H1 (cell line): ENCODE data around the gene ADRB1. TPM values are rescaled to one million over a fixed set of nuclear protein-coding genes. Genes with fewer than 3 reads are reported as not detected.

Experiments
- CTCF ChIA-PET: fragments of 300-600 bp; sonication (Branson Sonifier 250); formaldehyde crosslinking; loops from one replicate; lab custom pipeline; 2021; ENCODE audit not compliant: partially characterized antibody; lab: Charles Lee
- POLR2A ChIA-PET: fragments of 300-600 bp; sonication (Branson Sonifier 250); formaldehyde crosslinking; loops from one replicate; lab custom pipeline; 2021; ENCODE audit warnings: inconsistent platforms; ENCODE audit not compliant: partially characterized antibody; lab: Charles Lee
- DNase-seq, 2 experiments: peaks; one replicate each; pipeline versions ENCODE4 v3.0.0 to v3.0.0-alpha.2; 2010 to 2022; ENCODE audit warnings: low spot score in 2 of 2, low read depth in 1 of 2, mixed read lengths in 1 of 2
- FAIRE-seq: peaks from 2 replicates; lab custom pipeline; 2011; peaks lifted over from hg19 to GRCh38; lab: Jason Lieb, UNC
- H2AFZ ChIP-seq: 2 replicates; pipeline ENCODE4 v1.8.1; 2012; ENCODE audit warnings: low read length, inconsistent platforms
- H2AK5ac ChIP-seq: 2 replicates; pipeline ENCODE4 v1.6.1; 2013; ENCODE audit warnings: low read depth, low read length
- H2BK120ac ChIP-seq: replicated peaks from 2 replicates; pipeline ENCODE3; 2013; ENCODE audit warnings: low read depth, low read length, inconsistent platforms
- H2BK12ac ChIP-seq: 2 replicates; pipeline ENCODE4 v1.6.1; 2013; ENCODE audit warnings: low read depth, low read length
- H2BK15ac ChIP-seq: 2 replicates; pipeline ENCODE4 v1.6.1; 2013; ENCODE audit warnings: low read length
- H2BK20ac ChIP-seq: 2 replicates; pipeline ENCODE4 v1.6.1; 2013; ENCODE audit warnings: low read length
- H2BK5ac ChIP-seq: 2 replicates; pipeline ENCODE4 v1.6.1; 2013; ENCODE audit warnings: low read depth, low read length
- H3K14ac ChIP-seq: 2 replicates; pipeline ENCODE4 v1.6.1; 2013; ENCODE audit warnings: inconsistent platforms; ENCODE audit not compliant: insufficient read length
- H3K18ac ChIP-seq: 2 replicates; pipeline ENCODE4 v1.6.1; 2013; ENCODE audit warnings: low read length; ENCODE audit errors: extremely low read depth
- H3K23ac ChIP-seq: 2 replicates; pipeline ENCODE4 v1.6.1; 2013; ENCODE audit warnings: inconsistent platforms; ENCODE audit not compliant: insufficient read length
- H3K23me2 ChIP-seq: 2 replicates; pipeline ENCODE4 v1.6.1; 2013; ENCODE audit warnings: low read depth, low read length
- H3K27ac ChIP-seq: 2 replicates; pipeline ENCODE4 v1.6.1; 2011; ENCODE audit warnings: low read depth, low read length, inconsistent platforms
- H3K27me3 ChIP-seq, 4 experiments: replicated peaks in 1 of 4; 1 replicate in 1 of 4; 2 replicates in 3 of 4; pipeline versions ENCODE4 v1.6.1 to v1.8.1; 2011 to 2013; ENCODE audit warnings: low read length in 3 of 4, mild to moderate bottlenecking in 3 of 4, inconsistent platforms in 2 of 4, mixed read lengths in 2 of 4, moderate library complexity in 1 of 4; ENCODE audit not compliant: control insufficient read depth in 3 of 4, insufficient read depth in 3 of 4; ENCODE audit errors: extremely low read depth in 1 of 4
- H3K36me3 ChIP-seq, 4 experiments: 2 replicates each; pipeline versions ENCODE4 v1.6.1 to v1.8.1; 2011 to 2013; ENCODE audit warnings: mild to moderate bottlenecking in 4 of 4, low read length in 3 of 4, moderate library complexity in 2 of 4, control low read depth in 1 of 4, inconsistent platforms in 1 of 4; ENCODE audit not compliant: insufficient read depth in 4 of 4, control insufficient read depth in 2 of 4
- H3K4ac ChIP-seq: replicated peaks from 2 replicates; pipeline ENCODE3; 2013; ENCODE audit warnings: low read length, low read depth, mixed read lengths, inconsistent platforms; ENCODE audit not compliant: insufficient read length
- H3K4me1 ChIP-seq, 4 experiments: replicated peaks in 1 of 4; 1 replicate in 1 of 4; 2 replicates in 3 of 4; pipeline versions ENCODE4 v1.6.1 to v1.8.1; 2011 to 2013; ENCODE audit warnings: low read length in 3 of 4, inconsistent platforms in 2 of 4, mixed read lengths in 1 of 4; ENCODE audit not compliant: insufficient read depth in 4 of 4, control insufficient read depth in 3 of 4
- H3K4me2 ChIP-seq, 2 experiments: 2 replicates each; pipeline versions ENCODE4 v1.6.1 to v1.8.1; 2011 to 2013; ENCODE audit warnings: low read depth in 2 of 2, low read length in 2 of 2, control low read depth in 1 of 2, inconsistent platforms in 1 of 2, mild to moderate bottlenecking in 1 of 2; ENCODE audit not compliant: insufficient read depth in 1 of 2
- H3K4me3 ChIP-seq, 4 experiments: fragments of 200-600, 300-600 bp in 1 of 4; sonication (generic), shearing (Covaris generic), sonication (Bioruptor Twin) in 1 of 4; 2 replicates each; pipeline versions ENCODE4 v1.5.1 to v1.8.1; 2011 to 2016; ENCODE audit warnings: low read length in 4 of 4, low read depth in 3 of 4, control low read depth in 2 of 4, inconsistent platforms in 2 of 4, mild to moderate bottlenecking in 2 of 4, mixed read lengths in 1 of 4, moderate library complexity in 1 of 4; ENCODE audit not compliant: insufficient read depth in 2 of 4; ENCODE audit errors: extremely low read depth in 1 of 4
- H3K56ac ChIP-seq: replicated peaks from 2 replicates; pipeline ENCODE3; 2013; ENCODE audit warnings: low read depth, mild to moderate bottlenecking, mixed read lengths, low read length, inconsistent platforms; ENCODE audit not compliant: insufficient read length
- H3K79me1 ChIP-seq: 2 replicates; pipeline ENCODE4 v1.6.1; 2013; ENCODE audit warnings: low read depth, low read length, control low read depth
- H3K79me2 ChIP-seq, 2 experiments: 2 replicates each; pipeline versions ENCODE4 v1.6.1 to v1.8.1; 2012 to 2013; ENCODE audit warnings: low read length in 2 of 2, mild to moderate bottlenecking in 2 of 2, inconsistent platforms in 1 of 2; ENCODE audit not compliant: insufficient read depth in 2 of 2, control insufficient read depth in 1 of 2
- H3K9ac ChIP-seq, 4 experiments: replicated peaks in 1 of 4; 1 replicate in 1 of 4; 2 replicates in 3 of 4; pipeline versions ENCODE4 v1.6.1 to v1.8.1; 2011 to 2013; ENCODE audit warnings: low read depth in 3 of 4, low read length in 3 of 4, control low read depth in 2 of 4, mild to moderate bottlenecking in 2 of 4, moderate library complexity in 2 of 4, inconsistent platforms in 1 of 4; ENCODE audit errors: extremely low read depth in 1 of 4
- H3K9me3 ChIP-seq, 2 experiments: 2 replicates each; pipeline versions ENCODE4 v1.6.1 to v1.8.1; 2012 to 2013; ENCODE audit warnings: mild to moderate bottlenecking in 2 of 2, moderate library complexity in 2 of 2, control low read depth in 1 of 2, inconsistent platforms in 1 of 2, low read depth in 1 of 2, low read length in 1 of 2, mixed read lengths in 1 of 2; ENCODE audit not compliant: insufficient read depth in 2 of 2
- H4K20me1 ChIP-seq, 2 experiments: replicated peaks in 1 of 2; 2 replicates each; pipeline versions ENCODE3 to v1.8.1; 2011 to 2013; ENCODE audit warnings: inconsistent platforms in 2 of 2, low read length in 2 of 2, mild to moderate bottlenecking in 1 of 2; ENCODE audit not compliant: insufficient read depth in 2 of 2, control insufficient read depth in 1 of 2
- H4K5ac ChIP-seq: 2 replicates; pipeline ENCODE4 v1.6.1; 2013; ENCODE audit warnings: low read length, low read depth, mixed read lengths, inconsistent platforms; ENCODE audit not compliant: insufficient read length
- H4K8ac ChIP-seq: 2 replicates; pipeline ENCODE4 v1.8.0; 2013; ENCODE audit warnings: mild to moderate bottlenecking, moderate library complexity, low read length, inconsistent platforms; ENCODE audit not compliant: insufficient read depth; ENCODE audit errors: extremely low read depth
- H4K91ac ChIP-seq: replicated peaks from 2 replicates; pipeline ENCODE3; 2013; ENCODE audit warnings: low read length, mixed read lengths, inconsistent platforms; ENCODE audit not compliant: insufficient read length
- ATF3 ChIP-seq: IDR thresholded peaks from 2 replicates; pipeline ENCODE4 v1.6.1; 2011; ENCODE audit warnings: low read depth, mild to moderate bottlenecking, low read length; ENCODE audit not compliant: insufficient read depth
- FOSL1 ChIP-seq: IDR thresholded peaks from 2 replicates; pipeline ENCODE4 v1.6.1; 2011; ENCODE audit warnings: mild to moderate bottlenecking, low read depth, low read length, moderate library complexity; ENCODE audit not compliant: insufficient read depth
- JUND ChIP-seq: IDR thresholded peaks from 2 replicates; pipeline ENCODE4 v1.6.1; 2011; ENCODE audit warnings: mild to moderate bottlenecking, improper control_type of control experiment, low read length
- SP1 ChIP-seq: IDR thresholded peaks from 2 replicates; pipeline ENCODE4 v1.6.1; 2011; ENCODE audit warnings: low read depth, low read length
- WGBS, 2 experiments: shearing (Covaris generic) in 1 of 2; methylation state at CpG; one replicate each; pipeline versions ENCODE4 v1.1.6 to v1.1.7; 2013 to 2015; ENCODE audit warnings: low lambda C conversion rate in 2 of 2, mixed read lengths in 2 of 2, inconsistent platforms in 1 of 2, low coverage in 1 of 2, missing lambda C conversion rate in 1 of 2; ENCODE audit not compliant: insufficient replicate concordance in 2 of 2, insufficient coverage in 1 of 2, insufficient read length in 1 of 2; ENCODE audit errors: extremely low coverage in 1 of 2, missing lambda C conversion rate in 1 of 2; 5-methylcytosine and 5-hydroxymethylcytosine counted together
- polyA plus RNA-seq, 7 experiments: library from polyadenylated mRNA; depleted of rRNA in 3 of 7; stranded (reverse) in 5 of 7; unstranded in 2 of 7; fragments of >200 nt in 5 of 7; fragments of 200-250 nt in 2 of 7; gene quantifications; 1 replicate in 5 of 7; 2 replicates in 1 of 7; 4 replicates in 1 of 7; pipeline versions ENCODE4 v1.2.1 to v1.2.3, GENCODE V29; 2011 to 2013; ENCODE audit warnings: missing spikeins in 2 of 7, mixed read lengths in 2 of 7
- total RNA-seq: library from RNA; stranded (reverse); fragmentation: NEBNext Ultra II Directional; extraction: Animal tissue kit (Norgen Biotek cat#: 25700); gene quantifications from 2 replicates; pipeline ENCODE4 v1.2.1, GENCODE V29; 2021

Gene ADRB1
- total and polyA plus RNA-seq, 2 of the 8 experiments (the other 6 are each of a cell fraction or from before 2014, with no cell fraction given): 0.14 to 0.48 TPM

GRCh38 chr10:114094795-114095194 lies 51.1 kb downstream of the ADRB1 start:
- no peak overlapping the region for H2BK15ac ChIP-seq
- no peaks in the 10 kb centered on the region for H3K23me2 ChIP-seq
- H4K20me1 ChIP-seq: no peaks in the 10 kb centered on the region
- H3K4me2 ChIP-seq: no peak overlapping the region
- no peak overlapping the region for H2BK5ac ChIP-seq
- no peaks in the 10 kb centered on the region for H3K4me1 ChIP-seq
- H2BK120ac ChIP-seq: no peak overlapping the region
- H3K56ac ChIP-seq: no peak overlapping the region
- H4K5ac ChIP-seq: no peak overlapping the region
- FAIRE-seq (no peak), DNase-seq (no peak)
- no peaks in the 10 kb centered on the region for H3K36me3 ChIP-seq
- CTCF ChIA-PET: no interaction called here
- H3K27ac ChIP-seq: no peak overlapping the region
- H3K79me2 ChIP-seq: no peaks in the 10 kb centered on the region
- 97% methylated on average over 3 of the region's 3 CpGs; no CpG with 5 or more reads in 1 of the 2 experiments for WGBS, 2 experiments
- POLR2A ChIA-PET: interaction anchor here (0.6 kb wide), 1 partner anchor 13 kb away, joined by 3 read pairs; no protein-coding TSS in a partner anchor
- TF ChIP-seq ATF3 (no peak), FOSL1 (no peak), SP1 (no peak), JUND (no peak)
- H3K18ac ChIP-seq: no peak overlapping the region
- H3K79me1 ChIP-seq: no peaks in the 10 kb centered on the region
- no peak overlapping the region for H3K23ac ChIP-seq
- no peak overlapping the region for H3K9ac ChIP-seq
- H3K9me3 ChIP-seq: no peaks in the 10 kb centered on the region
- no peak overlapping the region for H2AK5ac ChIP-seq
- no peak overlapping the region for H3K4ac ChIP-seq
- H3K14ac ChIP-seq: no peak overlapping the region
- no peak overlapping the region for H4K8ac ChIP-seq
- H2AFZ ChIP-seq: no peak overlapping the region
- H3K27me3 ChIP-seq: peaks cover 0 to 2% (median under 1%) of the 10 kb centered on the region in 4 experiments; a peak in 6 of 7 replicates
- no peak overlapping the region for H2BK20ac ChIP-seq
- no peak overlapping the region for H4K91ac ChIP-seq
- no peak overlapping the region for H2BK12ac ChIP-seq
- H3K4me3 ChIP-seq: no peak overlapping the region
